Smooth muscle cell (in vitro differentiated cells): ENCODE measurements around the gene EYA3. TPM values are rescaled to one million over a fixed set of nuclear protein-coding genes. Genes with fewer than 3 reads are reported as not detected.
A peak's percentile ranks its signal among the peaks of the same experiment; 100 is the strongest.

Experiments used
- DNase-seq: peaks from one replicate; lab custom pipeline; 2025; ENCODE audit not compliant: unreplicated experiment; lab: John Stamatoyannopoulos, UW
- H2AFZ ChIP-seq: fragments of 200-600 bp; sonication (generic); 2 replicates; pipeline ENCODE4 v1.6.0; 2016; ENCODE audit warnings: antibody characterized with exemption, low read depth, mild to moderate bottlenecking
- H3F3A ChIP-seq: fragments of 200-600 bp; sonication (generic); 2 replicates; pipeline ENCODE4 v1.6.0; 2017; ENCODE audit warnings: antibody characterized with exemption, low read depth
- H3K27ac ChIP-seq: fragments of 200-600 bp; sonication (generic); 2 replicates; pipeline ENCODE4 v1.5.1; 2016; ENCODE audit warnings: low read depth, mild to moderate bottlenecking
- H3K27me3 ChIP-seq: fragments of 200-600 bp; sonication (generic); 2 replicates; pipeline ENCODE4 v1.6.1; 2016; ENCODE audit warnings: low read depth, mild to moderate bottlenecking
- H3K36me3 ChIP-seq: fragments of 200-600 bp; sonication (generic); 2 replicates; pipeline ENCODE4 v1.5.1; 2016; ENCODE audit warnings: low read depth
- H3K4me1 ChIP-seq: fragments of 200-600 bp; sonication (generic); 2 replicates; pipeline ENCODE4 v1.5.1; 2016; ENCODE audit warnings: low read depth
- H3K4me2 ChIP-seq: fragments of 200-600 bp; sonication (generic); 2 replicates; pipeline ENCODE4 v1.6.0; 2016; ENCODE audit warnings: mild to moderate bottlenecking
- H3K4me3 ChIP-seq: fragments of 200-600 bp; sonication (generic); 2 replicates; pipeline ENCODE4 v1.5.1; 2016; ENCODE audit warnings: mild to moderate bottlenecking
- H3K79me2 ChIP-seq: fragments of 200-600 bp; sonication (generic); 2 replicates; pipeline ENCODE4 v1.6.0; 2016; ENCODE audit warnings: low read depth, mild to moderate bottlenecking
- H3K9ac ChIP-seq: fragments of 200-600 bp; sonication (generic); 2 replicates; pipeline ENCODE4 v1.6.0; 2016; ENCODE audit warnings: low read depth
- H3K9me3 ChIP-seq: fragments of 200-600 bp; sonication (generic); replicated peaks from 2 replicates; pipeline ENCODE4 v1.5.1; 2016; ENCODE audit warnings: low read depth
- H4K20me1 ChIP-seq: fragments of 200-600 bp; sonication (generic); 2 replicates; pipeline ENCODE4 v1.6.0; 2016; ENCODE audit warnings: low read depth
- WGBS: methylation state at CpG from one replicate; pipeline ENCODE4 v1.1.7; 2016; ENCODE audit warnings: low lambda C conversion rate; 5-methylcytosine and 5-hydroxymethylcytosine counted together
- polyA plus RNA-seq: library from polyadenylated mRNA; unstranded; fragments of >200 nt; fragmentation: Nextera tagmentation; extraction: Ambion mirVana; gene quantifications from 2 replicates; pipeline ENCODE4 v1.2.1, GENCODE V29; 2016
- total RNA-seq: library from RNA; depleted of rRNA; stranded (reverse); fragments of >200 nt; gene quantifications from 2 replicates; pipeline ENCODE4 v1.2.3, GENCODE V29; 2014
- TF ChIP-seq, protein P1 (sequence below): fragments of 200-600 bp; sonication (generic); IDR thresholded peaks from 2 replicates; pipeline ENCODE4 v1.5.1; 2017; ENCODE audit warnings: borderline replicate concordance, mild to moderate bottlenecking, antibody characterized with exemption; ENCODE audit not compliant: insufficient read depth, poor library complexity, severe bottlenecking

The EYA3 gene
- total and polyA plus RNA-seq, 2 experiments from 2014 or later: 3.8 to 17.1 TPM

DNA sequence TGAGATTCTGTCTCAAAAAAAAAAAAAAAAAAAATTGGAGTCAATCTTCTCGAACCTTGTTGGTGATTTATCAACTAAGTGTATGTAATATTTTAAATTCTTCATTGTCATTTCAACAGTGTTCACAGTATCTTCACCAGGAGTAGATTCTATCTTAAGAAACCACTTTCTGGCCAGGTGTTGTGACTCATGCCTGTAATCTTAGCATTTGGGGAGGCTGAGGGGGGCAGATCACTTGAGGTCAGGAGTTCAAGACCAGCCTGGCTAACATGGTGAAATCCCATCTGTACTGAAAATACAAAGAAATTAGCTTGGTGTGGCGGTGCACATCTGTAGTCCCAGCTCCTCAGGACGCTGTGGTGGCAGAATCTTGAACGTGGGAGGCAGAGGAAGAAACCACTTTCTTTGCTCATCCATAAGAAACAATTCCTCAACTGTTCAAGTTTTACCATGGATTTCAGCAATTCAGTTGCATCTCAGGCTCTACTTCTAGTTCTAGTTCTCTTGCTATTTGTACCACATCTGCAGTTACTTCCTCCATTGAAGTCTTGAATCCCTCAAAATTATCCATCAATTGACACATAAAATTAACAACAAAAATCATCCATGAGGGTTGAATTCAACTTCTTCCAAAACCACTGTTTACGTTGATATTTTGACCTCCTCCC, 30.4 kb upstream of the EYA3 start:
- H4K20me1 ChIP-seq: no peaks in the 10 kb centered on the region
- H3K4me1 ChIP-seq: no peaks in the 10 kb centered on the region
- 91% methylated on average over 5 of the region's 5 CpGs for WGBS
- H3K4me3 ChIP-seq: no peak overlapping the region
- H3K9me3 ChIP-seq: no peaks in the 10 kb centered on the region
- H3K36me3 ChIP-seq: no peaks in the 10 kb centered on the region
- no peaks in the 10 kb centered on the region for H3K27me3 ChIP-seq
- H3F3A ChIP-seq: no peaks in the 10 kb centered on the region
- H2AFZ ChIP-seq: no peak overlapping the region
- H3K79me2 ChIP-seq: no peaks in the 10 kb centered on the region
- no peak overlapping the region for H3K9ac ChIP-seq
- H3K27ac ChIP-seq: no peak overlapping the region
- H3K4me2 ChIP-seq: no peak overlapping the region
- TF ChIP-seq, protein P1, sequence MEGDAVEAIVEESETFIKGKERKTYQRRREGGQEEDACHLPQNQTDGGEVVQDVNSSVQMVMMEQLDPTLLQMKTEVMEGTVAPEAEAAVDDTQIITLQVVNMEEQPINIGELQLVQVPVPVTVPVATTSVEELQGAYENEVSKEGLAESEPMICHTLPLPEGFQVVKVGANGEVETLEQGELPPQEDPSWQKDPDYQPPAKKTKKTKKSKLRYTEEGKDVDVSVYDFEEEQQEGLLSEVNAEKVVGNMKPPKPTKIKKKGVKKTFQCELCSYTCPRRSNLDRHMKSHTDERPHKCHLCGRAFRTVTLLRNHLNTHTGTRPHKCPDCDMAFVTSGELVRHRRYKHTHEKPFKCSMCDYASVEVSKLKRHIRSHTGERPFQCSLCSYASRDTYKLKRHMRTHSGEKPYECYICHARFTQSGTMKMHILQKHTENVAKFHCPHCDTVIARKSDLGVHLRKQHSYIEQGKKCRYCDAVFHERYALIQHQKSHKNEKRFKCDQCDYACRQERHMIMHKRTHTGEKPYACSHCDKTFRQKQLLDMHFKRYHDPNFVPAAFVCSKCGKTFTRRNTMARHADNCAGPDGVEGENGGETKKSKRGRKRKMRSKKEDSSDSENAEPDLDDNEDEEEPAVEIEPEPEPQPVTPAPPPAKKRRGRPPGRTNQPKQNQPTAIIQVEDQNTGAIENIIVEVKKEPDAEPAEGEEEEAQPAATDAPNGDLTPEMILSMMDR: no peak
- DNase-seq: no peak

DNA sequence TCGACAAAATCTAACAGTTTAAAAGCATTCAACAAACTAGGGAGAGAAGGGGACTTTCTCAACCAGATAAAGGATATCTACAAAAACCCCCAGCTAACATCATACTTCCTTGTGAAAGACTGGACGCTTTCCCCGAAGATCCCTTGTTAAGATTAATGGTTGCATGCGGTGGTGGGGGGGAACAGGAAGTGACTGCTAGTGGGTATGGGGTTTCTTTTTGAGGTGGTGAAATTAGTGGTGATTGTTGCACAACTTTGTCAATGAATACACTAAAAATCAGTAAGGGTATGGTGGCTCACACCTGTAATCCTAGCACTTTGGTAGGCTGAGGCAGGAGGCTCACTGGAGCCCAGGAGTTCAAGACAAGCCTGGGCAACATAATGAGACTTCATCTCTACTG, 26.9 kb upstream of the EYA3 start:
- TF ChIP-seq, protein P1: no peak
- no peak for DNase-seq
- Histone ChIP-seq H3K79me2 (no peaks in the 10 kb centered on the region), H2AFZ (peak overlapping the region; percentile 21), H3K9ac (no peak overlapping the region), H3K27ac (no peak overlapping the region), H3K4me1 (no peaks in the 10 kb centered on the region), H3K4me3 (no peak overlapping the region), H3K27me3 (no peaks in the 10 kb centered on the region), H3F3A (no peaks in the 10 kb centered on the region), H3K4me2 (no peak overlapping the region), H4K20me1 (no peaks in the 10 kb centered on the region), H3K36me3 (no peaks in the 10 kb centered on the region), H3K9me3 (no peaks in the 10 kb centered on the region)
- WGBS: 49% methylated on average over 4 of the region's 4 CpGs

DNA sequence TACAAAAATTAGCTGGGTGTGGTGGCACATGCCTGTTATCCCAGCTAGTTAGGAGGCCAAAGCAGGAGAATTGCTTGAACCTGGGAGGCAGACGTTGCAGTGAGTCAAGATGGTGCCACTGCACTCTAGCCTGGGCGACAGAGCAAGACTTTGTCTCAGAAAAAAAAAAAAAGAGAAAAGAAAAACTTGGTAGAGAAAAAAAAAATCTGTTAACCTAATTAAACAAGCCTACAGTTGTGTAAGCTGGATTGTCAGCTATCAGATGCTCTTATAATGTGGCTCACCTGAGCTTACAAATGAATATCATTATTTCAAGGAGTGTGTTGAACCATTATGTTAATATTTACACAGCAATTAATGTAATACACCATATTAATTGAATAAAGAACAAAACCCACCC, 26.4 kb upstream of the EYA3 start:
- H2AFZ ChIP-seq: no peak overlapping the region
- WGBS: 93% methylated on average over 2 of the region's 2 CpGs

More for the DNA sequence above, 26.4 kb upstream of the EYA3 start:
- TF ChIP-seq, protein P1: no peak
- H3K27me3 ChIP-seq: no peaks in the 10 kb centered on the region
- H3F3A ChIP-seq: no peaks in the 10 kb centered on the region
- no peak for DNase-seq
- no peak overlapping the region for H3K27ac ChIP-seq
- no peak overlapping the region for H3K9ac ChIP-seq
- no peaks in the 10 kb centered on the region for H3K4me1 ChIP-seq
- no peak overlapping the region for H3K4me3 ChIP-seq
- H3K4me2 ChIP-seq: no peak overlapping the region
- no peaks in the 10 kb centered on the region for H3K9me3 ChIP-seq
- no peaks in the 10 kb centered on the region for H3K79me2 ChIP-seq
- H4K20me1 ChIP-seq: no peaks in the 10 kb centered on the region
- no peaks in the 10 kb centered on the region for H3K36me3 ChIP-seq
